DND-41 (cell line): Measurements from ENCODE around the gene MACROD2.

ENCODE experiments used
- CTCF ChIP-seq: IDR thresholded peaks from 2 replicates; pipeline ENCODE4 v1.5.1; 2012; ENCODE audit warnings: borderline replicate concordance, low read length, moderate library complexity, mild to moderate bottlenecking; ENCODE audit not compliant: poor library complexity, severe bottlenecking; ENCODE audit errors: extremely low read depth
- EZH2 ChIP-seq: IDR thresholded peaks from 3 replicates; pipeline ENCODE4 v1.6.1; 2012; ENCODE audit warnings: borderline replicate concordance, low read depth, mild to moderate bottlenecking, moderate library complexity, low read length, inconsistent platforms; ENCODE audit not compliant: severe bottlenecking

- no peak for TF ChIP-seq CTCF
- no peak for TF ChIP-seq EZH2
These were observed 1806.7 kb downstream of the MACROD2 start for GRCh38 chr20:15802020-15802419.
